Cerebellar nuclear complex (tissue), 1 donor: ENCODE results near the gene UNC5C.

Experiments used
- DNase-seq, 2 experiments: peaks; one replicate each; lab custom pipeline; 2025; lab: John Stamatoyannopoulos, UW

The UNC5C gene

DNA sequence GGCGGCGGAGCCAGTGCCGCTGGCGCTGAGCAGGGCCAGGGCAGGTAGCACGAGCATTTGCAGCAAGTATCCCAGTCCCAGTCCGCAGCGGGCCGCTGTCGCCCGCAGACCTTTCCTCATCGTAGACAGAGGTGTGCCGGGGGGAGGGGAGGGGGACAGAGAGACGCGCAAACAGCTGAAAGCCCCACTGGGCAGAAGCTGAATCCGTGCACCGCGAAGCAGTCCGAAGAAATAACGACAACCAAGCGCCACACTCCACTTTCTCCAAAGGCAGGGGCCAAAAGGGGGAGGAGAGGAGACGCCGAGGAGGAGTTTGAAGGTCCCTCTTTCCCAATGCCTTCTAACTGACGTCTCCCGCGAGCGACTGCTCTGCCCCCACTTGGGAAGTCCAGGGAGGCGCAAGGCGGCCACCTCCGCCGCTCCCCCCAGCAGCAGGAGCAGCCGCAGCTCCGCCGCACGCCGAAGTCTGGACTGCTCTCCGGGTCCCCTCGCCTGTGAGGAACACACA lies at the start of gene UNC5C:
TSS of gene UNC5C (minus strand) at position 236 of the 508 bp plus-strand sequence.
- no peak for DNase-seq

DNA sequence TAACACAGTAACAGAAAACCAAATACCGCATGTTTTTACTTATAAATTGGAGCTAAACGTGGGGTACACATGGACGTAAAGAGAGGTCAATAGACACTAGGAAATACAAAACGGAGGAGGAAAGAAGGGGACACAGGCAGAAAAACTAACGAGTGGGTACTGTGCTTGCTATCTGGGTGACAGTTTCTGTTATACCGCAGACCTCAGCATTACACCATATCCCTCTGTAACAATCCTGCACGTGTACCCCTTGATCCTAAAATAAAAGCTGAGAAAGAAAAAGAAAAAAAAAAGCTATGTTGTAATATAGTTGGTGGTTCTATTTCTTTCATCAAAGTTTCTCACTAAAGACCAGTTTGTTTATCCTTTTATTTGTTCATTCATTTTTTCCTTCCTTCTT lies 47.9 kb upstream of the UNC5C start:
- no peak for DNase-seq

DNA sequence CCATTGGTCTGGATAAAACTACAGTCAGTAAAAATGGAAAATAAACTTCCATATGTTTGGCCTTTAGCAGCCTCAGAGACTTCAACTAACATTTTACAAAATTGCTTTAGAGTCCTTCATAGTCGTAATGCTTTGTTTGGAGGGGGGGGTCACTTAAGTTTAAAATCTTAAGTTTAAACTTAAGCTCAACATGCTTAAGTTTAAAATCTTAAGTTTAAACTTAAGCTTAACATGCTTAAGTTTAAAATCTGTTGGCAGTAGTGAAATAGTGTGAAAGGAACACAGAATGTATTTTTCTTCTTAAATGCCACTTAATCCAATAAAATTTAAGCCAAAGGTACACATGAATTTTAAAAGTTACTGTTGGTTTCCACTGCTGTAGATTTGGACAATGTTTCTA lies 45.9 kb upstream of the UNC5C start:
- DNase-seq: no peak

DNA sequence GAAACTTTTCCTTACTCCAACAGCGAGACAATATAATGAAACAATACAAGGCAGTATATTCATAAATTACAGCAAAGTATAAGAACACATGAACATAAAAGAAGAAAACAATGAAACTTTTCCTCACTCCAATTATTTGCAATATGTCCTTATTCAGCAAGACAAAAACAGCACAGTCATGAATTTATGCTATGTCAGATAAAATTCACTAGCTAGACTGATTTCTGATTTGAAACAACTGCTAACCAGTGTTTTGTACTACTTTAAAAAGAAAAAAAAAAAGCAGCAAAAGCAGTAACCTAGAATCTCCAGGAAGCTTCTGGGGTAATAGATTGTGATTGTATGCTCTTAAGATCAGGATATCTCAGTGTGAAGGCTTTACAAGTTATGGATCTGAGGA lies 45.2 kb upstream of the UNC5C start:
- DNase-seq: no peak

DNA sequence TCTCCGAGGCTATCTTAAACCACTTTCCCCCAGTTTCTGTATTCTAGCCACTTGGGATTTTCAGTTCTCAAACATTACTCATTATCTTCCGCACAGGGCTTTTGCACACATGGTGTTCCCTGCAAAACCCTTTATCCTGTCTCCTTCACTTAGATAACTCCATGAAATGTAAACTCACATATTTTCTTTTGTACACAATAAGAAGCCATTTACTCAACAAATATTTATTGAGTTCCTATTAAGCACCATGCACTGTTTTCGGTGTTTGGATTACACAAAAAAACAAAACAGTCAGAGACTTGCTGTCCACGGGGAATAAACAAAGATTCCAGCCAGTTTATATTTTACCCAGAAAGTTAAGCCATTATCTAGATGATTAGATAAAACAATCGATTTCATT lies 42.5 kb upstream of the UNC5C start:
- DNase-seq: no peak

DNA sequence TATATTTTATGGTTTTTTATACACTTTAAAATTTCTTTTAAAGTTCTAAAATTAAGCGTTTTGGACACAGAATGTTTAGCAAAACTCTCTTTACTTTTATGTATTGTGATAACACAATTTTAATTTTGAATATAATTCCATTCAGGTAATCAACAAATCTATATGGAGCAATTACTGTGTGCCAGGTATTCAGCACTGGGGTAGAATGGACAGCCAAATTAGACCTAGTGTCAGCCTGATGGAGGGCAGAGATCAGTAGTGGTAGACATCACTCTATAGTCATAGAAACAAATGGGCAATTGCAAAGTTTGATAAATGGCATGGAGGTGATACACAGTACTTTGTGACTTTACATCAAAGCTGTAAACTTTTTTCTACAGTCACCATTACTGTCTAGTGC lies 41.8 kb upstream of the UNC5C start:
- DNase-seq: no peak

DNA sequence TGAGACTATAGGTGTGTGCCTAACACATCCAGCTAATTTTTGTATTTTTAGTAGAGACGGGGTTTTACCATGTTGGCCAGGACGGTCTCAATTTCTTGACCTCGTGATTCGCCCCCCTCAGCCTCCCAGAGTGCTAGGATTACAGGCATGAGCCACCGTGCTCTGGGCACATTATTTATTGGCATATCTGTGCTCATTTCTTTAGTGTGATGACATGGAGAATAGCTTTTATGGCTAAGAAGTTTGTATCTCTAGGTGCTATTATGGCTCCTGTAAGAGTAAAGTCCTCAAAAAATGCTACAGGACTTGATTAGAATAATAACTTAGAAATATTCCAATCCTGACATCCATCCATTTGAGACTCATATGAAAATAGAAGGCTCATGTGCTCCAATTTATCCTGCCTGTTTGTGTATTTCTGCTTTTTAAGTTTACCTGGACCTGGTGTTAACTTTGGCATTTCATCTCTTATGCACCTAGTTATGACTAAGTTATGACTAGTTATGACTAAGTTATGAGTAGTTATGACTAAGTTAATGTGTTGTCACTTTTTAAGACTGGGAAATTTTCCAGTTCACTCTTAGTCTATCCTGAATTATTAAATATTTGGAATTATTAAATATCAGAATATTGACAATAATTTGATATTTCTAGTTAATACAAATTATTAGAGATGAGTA lies 36.4 kb upstream of the UNC5C start:
- no peak for DNase-seq

DNA sequence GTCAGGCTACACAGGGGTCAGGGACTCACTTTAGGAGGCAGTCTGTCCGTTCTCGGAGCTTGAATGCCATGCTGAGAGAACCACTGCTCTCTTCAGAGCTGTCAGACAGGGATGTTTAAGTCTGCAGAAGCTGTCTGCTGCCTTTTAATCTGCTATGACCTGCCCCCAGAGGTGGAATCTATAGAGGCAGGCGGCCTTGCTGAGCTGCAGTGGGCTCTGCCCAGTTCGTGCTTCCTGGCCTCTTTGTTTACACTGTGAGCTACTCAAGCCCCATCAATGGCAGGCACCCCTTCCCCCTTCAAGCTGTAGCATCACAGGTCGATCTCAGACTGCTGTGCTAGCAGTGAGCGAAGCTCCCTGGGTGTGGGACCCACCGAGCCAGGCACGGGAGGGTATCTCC lies 31.5 kb upstream of the UNC5C start:
- no peak for DNase-seq

DNA sequence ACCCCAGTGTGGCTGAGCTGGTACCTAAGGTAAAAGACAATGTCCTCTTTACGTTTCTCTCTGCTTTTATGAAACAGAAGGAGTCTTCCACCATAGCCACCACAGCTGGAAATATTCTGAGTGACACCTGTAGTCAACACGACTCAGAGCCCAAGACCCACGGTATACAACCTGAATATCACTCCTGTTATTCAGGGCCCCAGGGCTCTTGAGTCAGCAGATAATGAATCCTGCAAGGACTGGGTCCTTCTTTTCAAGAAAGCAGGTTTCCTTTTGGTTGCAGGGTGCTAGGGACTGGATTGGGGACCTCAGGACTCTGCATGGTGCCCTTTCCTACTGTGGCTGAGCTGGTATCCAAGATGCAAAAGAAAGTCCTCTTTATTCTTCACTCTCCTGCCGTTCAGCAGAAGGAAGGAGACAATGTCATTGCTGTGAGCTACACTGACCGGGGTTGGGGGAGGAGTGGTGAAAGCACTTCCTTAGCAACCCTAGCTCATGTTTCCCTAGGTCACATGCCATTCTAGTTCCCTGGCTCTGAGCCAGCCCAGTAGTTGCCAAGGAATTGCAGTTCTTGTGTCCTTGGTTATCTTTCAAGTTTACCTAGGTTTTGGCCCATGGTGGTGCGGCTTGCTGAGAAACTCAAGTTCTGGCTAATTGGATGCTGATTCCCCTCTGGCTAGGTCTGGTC lies 23.7 kb upstream of the UNC5C start:
- DNase-seq: no peak

DNA sequence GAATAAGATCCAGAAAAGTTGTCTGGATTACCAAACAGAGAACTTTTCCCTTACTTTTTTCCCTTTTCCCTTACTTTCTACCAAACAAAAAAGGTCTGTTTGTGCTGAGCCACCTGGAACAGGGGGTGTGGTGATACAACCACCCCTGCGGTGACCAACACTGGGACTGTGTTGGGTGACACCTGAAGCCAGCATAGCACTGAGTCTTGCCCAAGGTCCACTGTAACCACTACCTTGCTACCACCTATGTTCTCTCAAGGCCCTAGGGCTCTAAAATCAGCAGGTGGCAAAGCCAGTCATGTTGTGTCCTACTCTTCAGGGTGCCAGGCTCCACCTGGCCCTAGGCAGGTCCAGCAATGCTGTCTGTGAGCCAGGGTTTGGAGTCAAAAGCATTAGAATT lies 22.8 kb upstream of the UNC5C start:
- no peak for DNase-seq

DNA sequence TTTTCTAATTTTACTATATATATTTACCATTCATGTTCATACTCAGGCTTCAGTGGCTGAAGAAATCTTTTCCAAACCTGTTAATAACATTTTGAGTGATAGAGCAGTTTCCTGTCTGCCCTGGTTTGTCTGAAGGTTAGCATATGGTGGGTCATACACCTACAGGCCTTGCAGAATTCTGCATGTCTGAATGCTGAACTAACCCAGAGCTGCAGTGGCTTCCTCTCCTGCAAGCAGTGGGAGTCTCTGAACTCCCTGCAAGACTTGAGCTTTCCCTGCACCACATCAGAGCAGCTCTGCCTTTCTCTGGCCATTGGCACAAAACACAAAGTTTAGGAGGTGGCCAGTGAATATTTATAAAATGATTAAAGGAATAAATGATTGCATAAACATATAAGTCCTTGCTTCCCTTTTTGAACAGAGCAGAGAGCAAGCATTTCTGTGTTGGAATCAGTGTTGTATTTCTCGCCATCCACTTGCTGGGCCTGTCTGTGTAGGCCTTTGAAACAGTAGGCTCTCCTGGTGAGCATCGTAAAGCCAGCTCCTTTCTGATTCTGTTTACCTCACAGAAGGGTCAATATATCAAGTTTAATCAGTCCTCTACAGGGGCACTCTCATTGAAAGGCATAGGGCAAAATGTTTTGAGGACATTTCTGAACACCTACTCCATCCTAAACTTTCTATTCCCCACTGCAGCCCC lies 15.0 kb upstream of the UNC5C start:
- DNase-seq: no peak

DNA sequence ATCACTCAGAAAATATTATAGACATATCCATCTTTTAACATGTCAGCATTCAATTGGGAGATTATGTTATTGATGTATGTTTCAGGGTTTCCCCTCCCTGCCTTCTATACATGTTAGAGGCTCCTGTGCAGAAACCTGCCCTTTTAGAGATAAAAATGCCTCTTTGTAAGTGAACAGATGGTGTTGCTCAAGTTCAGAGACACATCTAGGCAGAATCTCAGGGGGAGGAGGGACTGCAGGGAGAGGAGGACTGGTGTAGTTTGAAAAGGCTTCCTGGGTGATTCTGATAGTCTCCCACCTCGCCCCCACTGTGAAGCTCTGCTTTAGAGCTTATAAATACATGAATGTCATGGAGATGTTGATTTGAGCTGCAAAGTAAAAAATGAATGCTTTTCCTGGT lies 12.0 kb upstream of the UNC5C start:
- no peak for DNase-seq

DNA sequence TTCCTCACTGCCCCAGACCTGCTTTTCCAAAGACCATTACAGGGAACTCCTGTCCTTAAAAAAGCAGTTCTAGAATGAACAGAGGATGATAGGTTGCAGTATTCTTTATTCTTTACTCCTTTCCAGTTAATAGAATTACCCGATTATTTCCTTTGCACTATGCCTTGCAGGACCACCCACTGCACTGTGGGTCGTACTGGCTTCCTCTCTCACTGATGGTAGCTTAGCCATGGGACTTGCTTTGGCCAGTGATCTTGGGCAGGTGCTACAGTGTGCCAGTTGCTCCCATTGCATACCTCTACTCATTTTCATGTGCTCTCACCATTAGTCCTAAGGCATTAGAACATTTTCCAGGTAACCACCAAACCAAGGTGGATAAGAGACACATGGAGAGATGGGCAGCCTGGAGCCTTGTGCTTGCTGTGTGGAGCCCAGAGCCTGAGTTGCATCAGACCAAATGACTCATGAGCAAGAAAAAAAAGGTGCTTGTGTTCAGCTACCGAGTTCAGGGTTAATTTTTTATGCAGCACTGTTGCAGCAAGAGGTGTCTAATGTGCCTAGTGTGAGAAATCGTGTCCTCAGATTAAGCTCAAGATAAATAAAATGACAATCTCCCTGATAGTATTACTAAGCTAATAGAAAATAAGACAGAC lies 7.6 kb upstream of the UNC5C start:
- DNase-seq: no peak

DNA sequence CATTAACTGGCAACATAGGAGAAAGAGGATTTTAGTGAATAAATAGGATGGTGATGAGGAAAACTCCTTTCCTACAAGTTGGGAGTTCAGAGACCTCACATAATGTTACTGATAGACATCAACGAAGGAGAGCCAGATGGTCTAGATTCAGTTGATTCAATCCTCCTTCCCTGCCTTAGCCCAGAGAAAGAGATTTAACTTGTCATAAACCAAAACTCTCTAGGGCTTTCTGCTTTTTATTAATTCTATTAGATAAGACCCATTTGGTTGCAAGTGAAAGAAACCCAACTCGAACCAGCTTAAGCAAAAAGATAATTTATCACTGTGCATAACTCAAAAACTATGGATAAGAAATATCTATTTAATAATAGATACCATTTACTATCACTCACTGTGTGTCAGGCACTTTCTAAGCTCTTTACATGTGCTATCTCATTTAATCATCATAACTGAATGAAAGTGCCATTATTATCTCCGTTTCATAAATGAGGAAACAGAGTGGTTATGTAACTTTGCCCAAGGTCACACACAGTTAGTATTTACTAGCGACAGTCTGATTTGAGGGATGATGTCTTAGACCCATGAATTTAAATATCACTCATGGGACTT lies 4.3 kb upstream of the UNC5C start:
- no peak for DNase-seq

DNA sequence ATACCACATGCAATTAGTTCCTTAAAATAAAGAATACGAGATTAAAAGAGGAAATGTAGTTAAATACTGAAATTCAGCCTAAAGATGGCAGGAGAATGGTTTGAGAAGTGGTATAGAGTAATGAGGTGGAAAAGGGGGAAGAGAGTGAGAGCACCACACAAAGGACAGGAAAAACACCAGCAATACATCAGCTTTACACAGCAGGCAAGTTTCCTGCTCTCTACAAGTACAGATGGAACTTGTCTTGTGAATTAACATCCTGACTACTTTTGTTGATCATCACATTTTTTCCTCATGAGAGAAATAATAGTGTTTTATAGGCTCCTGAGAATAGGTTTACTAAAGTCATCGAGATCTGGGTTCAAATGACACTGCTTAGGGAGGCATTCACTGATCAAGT lies 2.9 kb upstream of the UNC5C start:
- DNase-seq: no peak

DNA sequence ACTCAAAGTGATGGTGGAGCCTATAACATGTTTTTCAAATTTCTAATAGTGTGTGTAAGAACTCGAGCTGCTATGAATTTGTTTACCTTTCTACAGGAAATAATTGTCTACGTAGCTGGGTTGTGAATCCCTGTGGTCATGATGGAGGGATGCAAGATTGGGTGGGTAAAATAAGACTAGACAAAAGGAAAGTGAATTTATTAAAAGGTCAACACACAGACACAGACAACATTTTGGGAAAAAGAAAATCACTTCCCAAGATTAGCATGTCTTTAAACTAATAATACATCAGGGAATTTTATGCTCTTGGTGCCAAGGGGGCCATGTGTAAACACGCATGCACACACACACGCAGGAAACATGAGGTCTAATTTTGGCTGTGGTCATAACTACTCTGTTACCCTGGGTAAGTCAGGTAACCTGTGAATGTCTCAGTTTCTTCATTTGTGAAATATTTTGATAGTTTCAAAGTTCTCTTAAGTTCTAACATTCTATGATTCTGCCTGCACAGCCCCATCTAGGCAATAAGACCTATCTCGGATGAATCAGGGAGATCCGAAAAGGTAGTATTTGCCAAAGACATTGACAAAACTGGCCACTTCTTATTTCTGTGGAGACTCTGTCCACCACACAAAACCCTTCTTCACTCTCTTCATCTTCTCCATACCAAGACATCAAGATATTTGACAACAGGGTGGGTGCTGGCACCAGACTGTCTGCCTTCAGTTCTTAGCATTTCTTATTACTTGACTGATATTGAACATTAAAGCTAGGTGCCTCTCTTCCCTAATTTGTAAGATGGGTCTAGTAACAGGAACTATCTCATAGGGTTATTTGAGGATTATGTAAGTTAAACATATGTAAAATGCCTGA lies 1.6 kb upstream of the UNC5C start:
- DNase-seq: no peak

DNA sequence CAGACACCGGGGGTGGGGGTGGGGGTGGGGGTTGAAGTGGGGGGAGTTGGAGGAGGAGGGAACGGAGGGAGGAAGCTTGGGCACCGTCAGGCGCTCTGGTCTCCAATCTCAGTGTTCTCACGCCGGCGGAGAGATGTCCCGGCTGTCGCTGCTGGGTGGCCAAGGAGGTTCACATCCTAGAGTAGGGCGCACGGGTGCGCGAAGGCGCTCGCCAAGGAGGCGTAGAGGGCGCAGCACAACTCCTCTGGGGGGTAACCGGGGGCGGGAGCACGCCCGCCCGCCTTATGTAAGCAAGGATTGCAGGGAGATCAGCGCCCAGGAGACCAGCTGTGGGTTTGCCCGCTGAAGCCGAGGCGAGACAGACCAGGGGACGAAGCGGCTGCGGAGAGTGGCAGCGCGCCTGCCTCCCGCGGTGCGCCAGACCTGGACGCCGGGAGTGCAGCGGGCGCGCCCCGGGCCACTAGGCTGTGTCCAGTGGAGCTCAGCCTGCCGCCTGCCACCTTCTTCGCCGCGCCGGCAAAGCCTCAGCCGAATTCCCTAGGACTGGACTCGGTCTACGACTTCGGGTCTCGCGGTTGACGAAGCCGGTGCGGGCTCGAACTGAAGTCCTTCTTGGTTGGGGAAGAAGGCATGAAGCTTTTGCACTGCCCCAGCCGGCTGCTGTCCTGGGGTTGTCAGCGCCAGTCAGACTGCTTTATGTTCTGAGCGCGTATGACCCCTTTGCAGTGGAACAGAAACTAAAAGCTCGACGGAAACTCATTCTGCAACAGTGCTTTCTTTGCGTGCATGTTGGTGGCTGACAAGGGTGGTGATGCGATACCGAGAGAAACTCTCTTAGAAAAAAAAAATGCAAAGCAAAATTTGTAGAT lies 707 bp upstream of the UNC5C start:
- DNase-seq: no peak

DNA sequence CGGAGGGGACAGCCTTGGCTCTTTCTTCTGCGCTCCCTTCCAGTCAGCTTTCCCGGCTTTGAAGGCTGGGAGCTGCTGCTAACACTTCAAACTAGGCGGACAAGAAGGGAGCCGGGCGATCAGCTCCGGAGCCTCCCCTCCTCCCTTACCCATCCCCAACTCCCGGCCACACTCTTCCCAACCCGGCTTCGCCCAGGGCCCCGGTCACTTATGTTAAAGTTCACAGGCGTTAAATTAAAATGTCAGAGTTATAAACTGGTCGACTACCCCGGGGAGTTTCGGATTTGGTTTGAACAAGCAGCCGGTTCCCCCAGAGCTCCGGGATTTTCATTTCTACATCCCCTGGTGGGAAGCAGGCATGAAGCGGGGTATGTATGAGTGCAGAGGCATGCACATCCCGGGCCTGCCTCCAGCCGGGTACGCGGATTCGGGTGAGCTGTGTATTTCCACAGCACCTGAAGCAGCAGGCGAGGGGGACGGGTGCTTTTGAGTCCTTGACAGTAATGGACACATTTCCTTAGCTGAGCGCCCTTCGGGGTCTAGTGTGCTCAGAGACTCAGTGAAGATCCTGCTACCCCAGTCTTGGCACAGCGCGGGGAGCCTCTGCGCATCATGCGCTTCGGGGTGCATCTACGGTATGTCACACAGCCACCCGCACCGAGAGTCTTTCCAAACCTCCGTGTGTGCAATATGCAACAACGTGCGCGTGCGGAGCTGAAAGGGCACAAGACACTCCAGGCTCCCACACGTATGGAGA lies 880 bp downstream of the UNC5C start:
- DNase-seq: no peak
